MCF 10A (cell line): ENCODE measurements around the gene BCL2L11. TPM values are rescaled to one million over a fixed set of nuclear protein-coding genes. Genes with fewer than 3 reads are reported as not detected.

Experiments
- BruUV-seq: library from RNA; stranded (reverse); fragments of 400-500 nt; replicated peaks from 2 replicates; lab custom pipeline; 2021; lab: Mats Ljungman, UMichigan
- CTCF ChIA-PET: fragments of 300-600 bp; sonication (Branson Sonifier 250); formaldehyde crosslinking; extraction: SDS; loops from one replicate; lab custom pipeline; 2021; ENCODE audit warnings: antibody characterized with exemption, inconsistent platforms; lab: Yijun Ruan, JAX
- POLR2A ChIA-PET: fragments of 300-600, 350-650 bp; sonication (Branson Sonifier 250); formaldehyde crosslinking; extraction: SDS; loops from one replicate; lab custom pipeline; 2020; ENCODE audit warnings: antibody characterized with exemption, inconsistent platforms; lab: Yijun Ruan, JAX
- DNase-seq: peaks from one replicate; pipeline ENCODE4 v3.0.0-alpha.2; 2018; ENCODE audit not compliant: unreplicated experiment
- H3K27ac Mint-ChIP-seq: one replicate; pipeline ENCODE4 v1.8.0; 2022; ENCODE audit warnings: mild to moderate bottlenecking, low read depth, mixed read lengths; ENCODE audit not compliant: unreplicated experiment
- H3K27me3 Mint-ChIP-seq: one replicate; pipeline ENCODE4 v1.8.0; 2022; ENCODE audit warnings: mixed read lengths; ENCODE audit not compliant: insufficient read depth, unreplicated experiment
- H3K36me3 Mint-ChIP-seq: one replicate; pipeline ENCODE4 v1.8.0; 2022; ENCODE audit warnings: mild to moderate bottlenecking, moderate library complexity, mixed read lengths; ENCODE audit not compliant: insufficient read depth, unreplicated experiment
- H3K4me1 Mint-ChIP-seq: one replicate; pipeline ENCODE4 v1.8.0; 2022; ENCODE audit warnings: mixed read lengths; ENCODE audit not compliant: insufficient read depth, unreplicated experiment
- H3K4me3 Mint-ChIP-seq: one replicate; pipeline ENCODE4 v1.8.0; 2022; ENCODE audit warnings: mild to moderate bottlenecking, moderate library complexity, mixed read lengths; ENCODE audit not compliant: unreplicated experiment
- H3K9me3 Mint-ChIP-seq: one replicate; pipeline ENCODE4 v1.8.0; 2022; ENCODE audit warnings: mixed read lengths; ENCODE audit not compliant: unreplicated experiment
- CTCF ChIP-seq: fragments of 200-600 bp; IDR thresholded peaks from one replicate; pipeline ENCODE4 v1.8.0; 2022; ENCODE audit warnings: antibody characterized with exemption, mild to moderate bottlenecking; ENCODE audit not compliant: unreplicated experiment
- intact Hi-C: fragments of 100-400 bp; cut with micrococcal nuclease; formaldehyde crosslinking; loops from 2 replicates; pipeline ENCODE4 v1.14.1; 2022
- total RNA-seq: library from RNA; stranded (reverse); gene quantifications from 2 replicates; pipeline ENCODE4 v1.2.3, GENCODE V29; 2022

Gene BCL2L11
- total RNA-seq, 1 experiment from 2014 or later = 5.8 TPM

- POLR2A ChIA-PET = interaction anchor here (0.6 to 1.3 kb wide), 3 partner anchors 20 to 952 kb away, joined by 3 read pairs; partner anchors contain the start of gene BCL2L11
- TF ChIP-seq CTCF = no peak
- Mint-ChIP-seq H3K4me1 (peaks cover 6% of the 10 kb centered on the region), H3K9me3 (no peaks in the 10 kb centered on the region), H3K36me3 (no peaks in the 10 kb centered on the region), H3K27ac (no peak overlapping the region), H3K27me3 (no peaks in the 10 kb centered on the region), H3K4me3 (no peak overlapping the region)
- DNase-seq = no peak
- CTCF ChIA-PET = no interaction called here
- intact Hi-C loops = no loop called here
- no TSS peak for BruUV-seq
Measured at GRCh38 chr2:111100087-111100764, 20.5 kb upstream of the BCL2L11 start.

GRCh38 chr2:111100765-111101162 lies 19.9 kb upstream of the BCL2L11 start:
- POLR2A ChIA-PET = no interaction called here
- Mint-ChIP-seq H3K4me1 (peaks cover 6% of the 10 kb centered on the region), H3K36me3 (no peaks in the 10 kb centered on the region), H3K4me3 (no peak overlapping the region), H3K27ac (no peak overlapping the region), H3K9me3 (no peaks in the 10 kb centered on the region), H3K27me3 (peaks cover 3% of the 10 kb centered on the region)
- no TSS peak for BruUV-seq
- no peak for TF ChIP-seq CTCF
- peak; percentile 54 for DNase-seq
- CTCF ChIA-PET = no interaction called here
- intact Hi-C loops = no loop called here

- H3K36me3 Mint-ChIP-seq = no peaks in the 10 kb centered on the region
- H3K4me3 Mint-ChIP-seq = no peak overlapping the region
- H3K27ac Mint-ChIP-seq = no peak overlapping the region
- peaks cover 6% of the 10 kb centered on the region for H3K4me1 Mint-ChIP-seq
- intact Hi-C loops = no loop called here
- CTCF ChIA-PET = no interaction called here
- no peak for DNase-seq
- no TSS peak for BruUV-seq
- peaks cover 11% of the 10 kb centered on the region for H3K27me3 Mint-ChIP-seq
- H3K9me3 Mint-ChIP-seq = no peaks in the 10 kb centered on the region
- no peak for TF ChIP-seq CTCF
- POLR2A ChIA-PET = no interaction called here
Measured at GRCh38 chr2:111101592-111101991, 19.1 kb upstream of the BCL2L11 start.

- intact Hi-C loops = no loop called here
- H3K9me3 Mint-ChIP-seq = no peaks in the 10 kb centered on the region
- no peak for TF ChIP-seq CTCF
- POLR2A ChIA-PET = no interaction called here
- CTCF ChIA-PET = no interaction called here
- H3K27me3 Mint-ChIP-seq = peaks cover 13% of the 10 kb centered on the region
- no peak overlapping the region for H3K27ac Mint-ChIP-seq
- H3K4me3 Mint-ChIP-seq = no peak overlapping the region
- H3K36me3 Mint-ChIP-seq = no peaks in the 10 kb centered on the region
- DNase-seq = no peak
- no TSS peak for BruUV-seq
- peaks cover 6% of the 10 kb centered on the region for H3K4me1 Mint-ChIP-seq
Measured at GRCh38 chr2:111102216-111102615, 18.5 kb upstream of the BCL2L11 start.
